Measurements from ENCODE around the gene ATRN.

DNA sequence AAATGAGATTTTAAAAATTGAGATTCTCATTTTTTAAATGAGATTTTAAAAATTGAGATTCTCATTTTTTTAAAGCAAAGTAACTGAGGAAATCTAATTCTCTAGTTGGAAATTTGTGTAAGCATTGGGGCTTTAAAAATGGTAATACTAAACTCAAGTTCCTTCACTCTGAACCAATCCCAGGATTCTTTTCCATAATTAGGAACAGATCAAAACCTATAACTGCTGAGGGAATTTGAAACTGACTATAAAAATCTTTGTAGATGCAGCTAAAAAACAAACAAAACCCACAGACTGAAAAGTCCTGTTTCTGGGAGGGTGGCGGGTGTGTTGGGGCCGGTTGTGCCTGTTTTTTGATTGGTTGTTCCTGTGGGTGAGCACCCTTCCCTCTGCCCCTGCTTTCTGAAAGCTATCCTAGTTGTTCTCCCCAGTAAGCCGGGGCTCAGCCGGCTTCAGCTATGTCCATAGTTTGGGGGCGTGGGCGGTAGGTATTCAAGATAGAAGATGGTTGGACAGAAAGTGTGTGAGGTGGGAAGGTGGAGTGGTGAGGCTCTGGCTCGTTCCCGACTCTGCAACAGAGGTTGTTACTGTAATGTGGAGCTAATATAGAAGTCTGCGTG is 143.1 kb downstream of the ATRN start:
- TF ChIP-seq HDGF (IDR thresholded peaks at IDR 0.05; ENCODE audit: borderline replicate concordance), result no peak
- TF ChIP-seq FOXM1 (IDR thresholded peaks at IDR 0.05; ENCODE audit: borderline replicate concordance), result no peak
- no peak for TF ChIP-seq ZNF384 (IDR thresholded peaks at IDR 0.05)
- no peak for TF ChIP-seq LEF1 (IDR thresholded peaks at IDR 0.05; ENCODE audit: borderline replicate concordance)
- TF ChIP-seq ELF4 (IDR thresholded peaks at IDR 0.05), result no peak
- no peak for TF ChIP-seq SP1 (IDR thresholded peaks at IDR 0.05)
- no peak for TF ChIP-seq BHLHE40 (IDR thresholded peaks at IDR 0.05; ENCODE audit: borderline replicate concordance)
- no peak for TF ChIP-seq TARDBP (IDR thresholded peaks at IDR 0.05)
- TF ChIP-seq, protein P1, sequence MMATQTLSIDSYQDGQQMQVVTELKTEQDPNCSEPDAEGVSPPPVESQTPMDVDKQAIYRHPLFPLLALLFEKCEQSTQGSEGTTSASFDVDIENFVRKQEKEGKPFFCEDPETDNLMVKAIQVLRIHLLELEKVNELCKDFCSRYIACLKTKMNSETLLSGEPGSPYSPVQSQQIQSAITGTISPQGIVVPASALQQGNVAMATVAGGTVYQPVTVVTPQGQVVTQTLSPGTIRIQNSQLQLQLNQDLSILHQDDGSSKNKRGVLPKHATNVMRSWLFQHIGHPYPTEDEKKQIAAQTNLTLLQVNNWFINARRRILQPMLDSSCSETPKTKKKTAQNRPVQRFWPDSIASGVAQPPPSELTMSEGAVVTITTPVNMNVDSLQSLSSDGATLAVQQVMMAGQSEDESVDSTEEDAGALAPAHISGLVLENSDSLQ (IDR thresholded peaks at IDR 0.05), result no peak
